ENCODE data around the gene AOC1.

AOC1 gene

DNA sequence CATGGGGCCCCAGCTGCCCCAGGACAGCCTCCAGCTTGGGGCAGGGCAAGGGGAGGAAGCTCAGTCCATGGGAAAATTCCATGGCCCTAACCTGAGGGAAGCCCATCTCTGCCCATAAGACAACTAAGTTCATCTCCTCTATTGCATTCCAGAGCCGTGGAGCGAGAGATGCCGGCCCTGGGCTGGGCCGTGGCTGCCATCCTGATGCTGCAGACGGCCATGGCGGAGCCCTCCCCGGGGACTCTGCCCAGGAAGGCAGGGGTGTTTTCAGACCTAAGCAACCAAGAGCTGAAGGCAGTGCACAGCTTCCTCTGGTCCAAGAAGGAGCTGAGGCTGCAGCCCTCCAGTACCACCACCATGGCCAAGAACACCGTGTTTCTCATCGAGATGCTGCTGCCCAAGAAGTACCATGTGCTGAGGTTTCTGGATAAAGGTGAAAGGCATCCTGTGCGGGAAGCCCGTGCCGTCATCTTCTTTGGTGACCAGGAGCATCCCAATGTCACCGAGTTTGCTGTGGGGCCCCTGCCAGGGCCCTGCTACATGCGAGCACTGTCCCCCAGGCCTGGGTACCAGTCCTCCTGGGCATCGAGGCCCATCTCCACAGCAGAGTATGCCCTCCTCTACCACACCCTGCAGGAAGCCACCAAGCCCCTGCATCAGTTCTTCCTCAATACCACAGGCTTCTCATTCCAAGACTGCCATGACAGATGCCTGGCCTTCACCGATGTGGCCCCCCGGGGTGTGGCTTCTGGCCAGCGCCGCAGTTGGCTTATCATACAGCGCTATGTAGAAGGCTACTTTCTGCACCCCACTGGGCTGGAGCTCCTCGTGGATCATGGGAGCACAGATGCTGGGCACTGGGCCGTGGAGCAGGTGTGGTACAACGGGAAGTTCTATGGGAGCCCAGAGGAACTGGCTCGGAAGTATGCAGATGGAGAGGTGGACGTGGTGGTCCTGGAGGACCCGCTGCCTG, 4.3 kb downstream of the AOC1 start:
- TF ChIP-seq, protein P1, sequence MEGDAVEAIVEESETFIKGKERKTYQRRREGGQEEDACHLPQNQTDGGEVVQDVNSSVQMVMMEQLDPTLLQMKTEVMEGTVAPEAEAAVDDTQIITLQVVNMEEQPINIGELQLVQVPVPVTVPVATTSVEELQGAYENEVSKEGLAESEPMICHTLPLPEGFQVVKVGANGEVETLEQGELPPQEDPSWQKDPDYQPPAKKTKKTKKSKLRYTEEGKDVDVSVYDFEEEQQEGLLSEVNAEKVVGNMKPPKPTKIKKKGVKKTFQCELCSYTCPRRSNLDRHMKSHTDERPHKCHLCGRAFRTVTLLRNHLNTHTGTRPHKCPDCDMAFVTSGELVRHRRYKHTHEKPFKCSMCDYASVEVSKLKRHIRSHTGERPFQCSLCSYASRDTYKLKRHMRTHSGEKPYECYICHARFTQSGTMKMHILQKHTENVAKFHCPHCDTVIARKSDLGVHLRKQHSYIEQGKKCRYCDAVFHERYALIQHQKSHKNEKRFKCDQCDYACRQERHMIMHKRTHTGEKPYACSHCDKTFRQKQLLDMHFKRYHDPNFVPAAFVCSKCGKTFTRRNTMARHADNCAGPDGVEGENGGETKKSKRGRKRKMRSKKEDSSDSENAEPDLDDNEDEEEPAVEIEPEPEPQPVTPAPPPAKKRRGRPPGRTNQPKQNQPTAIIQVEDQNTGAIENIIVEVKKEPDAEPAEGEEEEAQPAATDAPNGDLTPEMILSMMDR (IDR thresholded peaks at IDR 0.05): no peak

DNA sequence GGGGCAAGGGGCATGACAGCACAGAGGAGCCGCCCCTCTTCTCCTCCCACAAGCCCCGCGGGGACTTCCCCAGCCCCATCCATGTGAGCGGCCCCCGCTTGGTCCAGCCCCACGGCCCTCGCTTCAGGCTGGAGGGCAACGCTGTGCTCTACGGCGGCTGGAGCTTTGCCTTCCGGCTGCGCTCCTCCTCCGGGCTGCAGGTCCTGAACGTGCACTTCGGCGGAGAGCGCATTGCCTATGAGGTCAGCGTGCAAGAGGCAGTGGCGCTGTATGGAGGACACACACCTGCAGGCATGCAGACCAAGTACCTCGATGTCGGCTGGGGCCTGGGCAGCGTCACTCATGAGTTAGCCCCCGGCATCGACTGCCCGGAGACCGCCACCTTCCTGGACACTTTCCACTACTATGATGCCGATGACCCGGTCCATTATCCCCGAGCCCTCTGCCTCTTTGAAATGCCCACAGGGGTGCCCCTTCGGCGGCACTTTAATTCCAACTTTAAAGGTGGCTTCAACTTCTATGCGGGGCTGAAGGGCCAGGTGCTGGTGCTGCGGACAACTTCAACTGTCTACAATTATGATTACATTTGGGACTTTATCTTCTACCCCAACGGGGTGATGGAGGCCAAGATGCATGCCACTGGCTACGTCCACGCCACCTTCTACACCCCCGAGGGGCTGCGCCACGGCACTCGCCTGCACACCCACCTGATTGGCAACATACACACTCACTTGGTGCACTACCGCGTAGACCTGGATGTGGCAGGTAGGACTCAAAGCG, 5.1 kb downstream of the AOC1 start:
- TF ChIP-seq, protein P1 (IDR thresholded peaks at IDR 0.05): no peak

DNA sequence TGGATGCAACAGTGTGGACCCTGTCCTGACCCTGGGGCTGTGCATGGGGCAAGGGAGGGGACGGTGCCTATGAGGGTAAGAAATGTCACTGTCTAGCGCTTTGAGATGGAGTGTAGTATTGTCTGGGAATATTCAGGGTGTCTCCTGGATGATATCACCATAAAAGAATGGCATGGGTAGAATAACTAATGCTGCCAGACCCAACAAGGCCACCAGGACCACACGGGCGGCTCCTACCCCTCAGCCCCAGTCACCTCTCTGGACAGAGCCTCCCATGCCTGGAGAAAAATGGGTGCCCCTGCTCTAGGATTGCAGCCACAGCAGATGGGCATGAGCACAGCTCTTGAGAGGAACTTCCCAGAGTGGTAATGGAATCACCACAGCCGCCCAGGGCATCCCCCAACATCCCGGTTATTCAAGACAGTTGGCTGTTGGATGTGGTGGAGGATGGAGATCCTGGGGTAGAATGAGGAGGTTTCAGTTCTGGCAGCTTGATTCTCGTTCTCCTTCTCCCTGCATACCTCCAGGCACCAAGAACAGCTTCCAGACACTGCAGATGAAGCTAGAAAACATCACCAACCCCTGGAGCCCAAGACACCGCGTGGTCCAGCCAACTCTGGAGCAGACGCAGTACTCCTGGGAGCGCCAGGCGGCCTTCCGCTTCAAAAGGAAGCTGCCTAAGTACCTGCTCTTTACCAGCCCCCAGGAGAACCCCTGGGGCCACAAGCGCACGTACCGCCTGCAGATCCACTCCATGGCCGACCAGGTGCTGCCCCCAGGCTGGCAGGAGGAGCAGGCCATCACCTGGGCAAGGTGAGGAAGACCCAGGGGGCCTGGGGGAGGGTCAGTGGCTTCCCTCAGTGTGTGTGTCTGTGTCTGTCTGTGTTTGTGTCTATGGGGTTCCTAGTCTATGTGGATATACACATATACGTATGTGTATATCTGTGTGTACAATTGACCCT, 6.2 kb downstream of the AOC1 start:
- TF ChIP-seq, protein P1 (IDR thresholded peaks at IDR 0.05): no peak

DNA sequence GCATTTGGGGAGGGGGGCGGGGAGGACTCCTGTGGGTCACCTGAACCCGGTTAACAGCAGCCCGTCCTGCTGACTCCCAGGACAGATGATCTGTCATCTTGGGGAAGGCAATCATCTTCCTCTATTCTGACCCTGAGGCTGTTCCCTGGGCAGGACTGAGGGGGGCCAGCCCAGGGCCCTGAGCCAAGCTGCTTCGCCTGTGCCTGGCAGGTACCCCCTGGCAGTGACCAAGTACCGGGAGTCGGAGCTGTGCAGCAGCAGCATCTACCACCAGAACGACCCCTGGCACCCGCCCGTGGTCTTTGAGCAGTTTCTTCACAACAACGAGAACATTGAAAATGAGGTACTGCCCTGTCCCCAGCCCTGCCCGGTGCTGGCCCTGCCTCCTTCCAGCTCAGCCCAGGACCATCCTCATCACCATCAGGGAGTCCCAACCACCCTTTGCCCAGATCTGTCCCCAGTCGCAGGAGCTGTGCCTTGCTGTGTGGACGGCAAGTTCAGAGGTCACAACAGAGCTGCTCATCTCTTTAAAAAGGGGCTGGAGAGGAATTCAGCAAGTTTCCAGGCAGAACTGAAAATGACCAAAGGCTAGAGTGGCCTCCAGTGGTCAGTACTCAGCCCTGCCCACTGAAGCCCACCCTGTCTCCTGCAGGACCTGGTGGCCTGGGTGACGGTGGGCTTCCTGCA, 8.1 kb downstream of the AOC1 start:
- TF ChIP-seq, protein P1 (IDR thresholded peaks at IDR 0.05): no peak

DNA sequence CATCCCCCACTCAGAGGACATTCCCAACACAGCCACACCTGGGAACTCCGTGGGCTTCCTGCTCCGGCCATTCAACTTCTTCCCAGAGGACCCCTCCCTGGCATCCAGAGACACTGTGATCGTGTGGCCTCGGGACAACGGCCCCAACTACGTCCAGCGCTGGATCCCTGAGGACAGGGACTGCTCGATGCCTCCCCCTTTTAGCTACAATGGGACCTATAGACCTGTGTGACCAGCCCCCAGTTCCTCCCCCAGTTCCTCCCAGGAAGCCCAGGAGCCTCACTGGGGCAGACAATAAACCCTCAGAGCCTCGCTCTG, 8.6 kb downstream of the AOC1 start:
- TF ChIP-seq, protein P1 (IDR thresholded peaks at IDR 0.05): no peak

DNA sequence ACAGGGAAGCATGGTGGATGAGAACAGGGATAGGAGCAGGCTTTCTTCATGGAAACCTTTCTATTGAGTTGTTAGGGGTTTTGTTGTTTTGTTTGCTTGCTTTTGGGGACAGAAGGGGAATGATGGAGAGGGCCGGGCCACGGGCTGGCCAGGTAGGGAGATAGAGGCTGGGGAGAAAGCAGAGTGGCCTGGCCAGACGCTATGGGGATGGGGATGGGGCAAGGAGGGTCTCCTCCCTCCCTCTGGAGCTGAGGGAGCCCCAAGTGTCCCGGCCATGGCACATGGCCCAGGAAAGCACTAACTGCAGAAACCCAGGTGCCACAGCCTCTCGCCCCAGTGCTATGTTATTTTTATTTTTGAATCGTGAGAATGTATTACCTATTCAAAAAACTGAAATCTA, 10.0 kb downstream of the AOC1 start:
- TF ChIP-seq, protein P1 (IDR thresholded peaks at IDR 0.05): no peak

Data from LNCAP (cell line).